GM19328 (cell line): ENCODE results near the gene NEURL1.

Experiments
- ATAC-seq: cut with Tn5 transposase; IDR thresholded peaks from one replicate; pipeline ENCODE4 v1.9.1; 2021; ENCODE audit warnings: mild to moderate bottlenecking, moderate library complexity; ENCODE audit not compliant: unreplicated experiment

The NEURL1 gene, protein sequence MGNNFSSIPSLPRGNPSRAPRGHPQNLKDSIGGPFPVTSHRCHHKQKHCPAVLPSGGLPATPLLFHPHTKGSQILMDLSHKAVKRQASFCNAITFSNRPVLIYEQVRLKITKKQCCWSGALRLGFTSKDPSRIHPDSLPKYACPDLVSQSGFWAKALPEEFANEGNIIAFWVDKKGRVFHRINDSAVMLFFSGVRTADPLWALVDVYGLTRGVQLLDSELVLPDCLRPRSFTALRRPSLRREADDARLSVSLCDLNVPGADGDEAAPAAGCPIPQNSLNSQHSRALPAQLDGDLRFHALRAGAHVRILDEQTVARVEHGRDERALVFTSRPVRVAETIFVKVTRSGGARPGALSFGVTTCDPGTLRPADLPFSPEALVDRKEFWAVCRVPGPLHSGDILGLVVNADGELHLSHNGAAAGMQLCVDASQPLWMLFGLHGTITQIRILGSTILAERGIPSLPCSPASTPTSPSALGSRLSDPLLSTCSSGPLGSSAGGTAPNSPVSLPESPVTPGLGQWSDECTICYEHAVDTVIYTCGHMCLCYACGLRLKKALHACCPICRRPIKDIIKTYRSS

DNA sequence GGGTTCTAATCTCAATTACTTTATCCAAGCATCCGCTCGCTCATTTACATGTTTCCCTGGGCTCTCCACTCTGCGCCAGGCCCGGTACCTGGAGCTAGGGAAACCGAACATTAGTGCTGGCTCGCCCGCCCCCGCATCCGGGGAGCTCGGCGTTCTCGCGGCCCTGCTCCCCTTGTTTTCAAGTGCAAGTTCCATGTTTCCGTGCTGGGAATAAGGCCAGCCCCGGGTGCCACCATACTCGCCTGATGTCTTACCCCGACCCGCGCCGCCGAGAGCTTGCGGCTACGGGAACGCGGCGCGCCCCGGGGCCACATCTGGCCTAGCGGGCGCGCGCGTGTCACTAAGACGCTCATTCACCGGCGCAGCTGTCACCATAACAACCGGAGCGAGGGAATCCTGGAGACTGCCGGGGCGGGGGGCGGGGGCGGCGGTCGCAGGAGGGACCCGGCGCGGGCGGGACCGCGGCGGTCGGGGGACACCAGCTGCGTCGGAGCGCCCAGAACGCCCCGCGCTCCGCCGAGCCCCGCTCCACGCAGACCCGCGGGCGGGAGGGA is at the start of gene NEURL1:
Gene NEURL1 (plus strand): TSS at position 344 of the 554 bp plus-strand sequence. CDS start 683 bp downstream, outside the sequence.
- ATAC-seq = no peak

DNA sequence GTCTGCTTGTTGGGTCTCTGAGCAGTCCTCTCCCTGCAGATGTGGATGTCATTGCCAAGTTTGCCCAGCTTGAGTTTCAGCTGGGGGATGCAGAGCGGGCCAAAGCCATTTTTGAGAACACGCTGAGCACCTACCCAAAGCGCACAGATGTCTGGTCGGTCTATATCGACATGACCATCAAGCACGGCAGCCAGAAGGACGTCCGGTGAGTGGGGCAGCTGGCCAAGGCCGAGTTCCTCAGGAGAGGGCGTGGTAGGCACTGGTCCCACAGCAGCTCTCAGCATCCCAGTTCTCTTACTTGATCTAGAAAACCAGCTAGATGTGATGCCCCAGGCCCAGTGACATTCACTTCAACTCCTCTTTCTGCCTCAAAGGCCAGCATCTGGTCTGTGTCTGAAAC is 49.0 kb upstream of the NEURL1 start:
- ATAC-seq = no peak

DNA sequence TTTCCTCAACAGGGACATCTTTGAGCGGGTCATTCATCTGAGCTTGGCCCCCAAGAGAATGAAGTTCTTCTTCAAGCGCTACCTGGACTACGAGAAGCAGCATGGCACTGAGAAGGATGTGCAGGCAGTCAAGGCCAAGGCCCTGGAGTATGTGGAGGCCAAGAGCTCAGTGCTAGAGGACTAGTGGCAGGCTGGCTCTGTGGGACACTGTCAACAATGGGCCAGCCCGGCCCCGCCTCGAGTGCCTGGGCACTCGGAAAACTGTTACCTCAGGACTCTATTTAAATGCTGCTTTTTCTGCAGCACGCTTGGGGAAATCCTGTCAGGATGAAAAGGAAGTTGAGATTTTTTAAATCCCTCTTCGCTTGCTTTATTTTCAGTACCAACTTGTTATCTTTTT is 48.1 kb upstream of the NEURL1 start:
- ATAC-seq = no peak

DNA sequence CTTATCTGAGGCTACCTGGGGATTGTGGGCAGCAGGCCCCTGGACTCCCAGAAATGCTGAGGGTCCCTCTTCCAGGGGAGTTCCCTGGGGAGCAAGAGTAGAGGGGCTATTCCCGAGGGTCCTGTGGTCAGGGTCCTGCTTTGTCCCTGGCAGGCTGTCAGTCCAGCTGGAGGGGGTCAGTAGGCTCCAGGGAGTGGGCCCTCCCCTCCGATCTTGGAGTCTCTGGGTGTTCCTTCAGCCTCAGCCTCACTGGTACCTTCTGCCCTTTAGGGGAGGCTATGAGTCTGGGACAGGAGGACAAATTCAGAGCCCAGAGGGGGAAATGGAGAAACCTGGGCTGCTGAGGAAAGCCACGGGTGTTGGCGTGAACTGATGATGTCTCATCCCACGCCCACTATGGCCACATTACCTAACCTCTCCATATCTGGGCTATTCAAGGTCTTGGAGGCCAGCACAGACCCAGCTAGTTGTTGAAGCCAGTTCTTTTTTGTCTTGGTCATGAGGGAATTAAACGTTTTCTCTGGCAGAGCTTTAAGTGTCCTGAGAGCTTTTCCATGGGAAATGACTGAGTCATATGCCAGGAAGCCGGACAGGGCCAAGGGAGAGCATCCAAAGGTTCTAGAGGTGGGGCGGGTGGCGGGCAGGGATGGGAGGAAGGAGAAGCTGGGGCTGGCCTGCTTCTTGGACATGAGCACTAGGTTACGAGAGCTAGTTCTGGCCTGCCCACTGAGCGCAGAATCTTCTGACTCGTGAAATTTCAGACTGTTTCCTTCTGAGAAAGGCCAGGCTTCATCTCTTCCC is 47.5 kb upstream of the NEURL1 start:
- no peak for ATAC-seq

DNA sequence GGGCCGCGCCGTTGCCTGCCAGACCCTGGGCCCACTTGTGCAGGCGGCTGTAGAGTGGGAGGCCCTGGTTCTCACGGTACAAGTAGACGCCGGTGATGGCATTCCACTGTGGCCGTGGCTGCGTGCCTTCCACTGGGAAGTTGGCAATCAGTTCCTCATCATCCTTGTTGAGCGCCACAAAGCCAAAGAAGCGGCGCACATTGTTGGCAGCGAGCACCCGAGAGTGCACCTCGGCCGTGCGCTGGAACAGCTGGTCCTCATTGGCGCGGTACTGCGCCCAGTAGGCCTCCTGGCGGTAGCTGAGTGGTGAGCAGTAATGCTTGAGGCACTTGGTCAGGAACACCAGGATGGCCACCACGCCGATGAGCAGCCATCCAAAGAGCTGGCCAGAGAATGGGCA is 46.3 kb upstream of the NEURL1 start:
- no peak for ATAC-seq

DNA sequence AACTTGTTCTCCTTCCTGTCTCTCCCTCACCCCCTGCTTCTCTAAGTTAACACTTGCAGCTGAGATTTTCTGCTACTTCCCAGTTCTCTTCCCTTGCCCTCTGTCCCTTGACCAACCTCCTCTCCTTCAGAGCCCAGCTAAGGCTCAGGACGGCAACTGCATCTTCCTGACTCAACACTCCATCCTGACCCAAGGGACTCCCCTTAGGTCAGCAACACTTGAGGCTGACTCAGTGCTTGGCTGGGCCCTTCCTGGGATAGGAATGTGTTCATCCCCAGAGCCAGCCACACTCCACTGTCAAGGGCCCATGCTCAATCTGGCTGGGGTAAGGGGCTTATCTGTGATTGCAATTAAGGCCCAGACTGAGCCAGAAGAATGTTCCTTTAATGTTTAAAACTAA is 44.8 kb upstream of the NEURL1 start:
- ATAC-seq = no peak

DNA sequence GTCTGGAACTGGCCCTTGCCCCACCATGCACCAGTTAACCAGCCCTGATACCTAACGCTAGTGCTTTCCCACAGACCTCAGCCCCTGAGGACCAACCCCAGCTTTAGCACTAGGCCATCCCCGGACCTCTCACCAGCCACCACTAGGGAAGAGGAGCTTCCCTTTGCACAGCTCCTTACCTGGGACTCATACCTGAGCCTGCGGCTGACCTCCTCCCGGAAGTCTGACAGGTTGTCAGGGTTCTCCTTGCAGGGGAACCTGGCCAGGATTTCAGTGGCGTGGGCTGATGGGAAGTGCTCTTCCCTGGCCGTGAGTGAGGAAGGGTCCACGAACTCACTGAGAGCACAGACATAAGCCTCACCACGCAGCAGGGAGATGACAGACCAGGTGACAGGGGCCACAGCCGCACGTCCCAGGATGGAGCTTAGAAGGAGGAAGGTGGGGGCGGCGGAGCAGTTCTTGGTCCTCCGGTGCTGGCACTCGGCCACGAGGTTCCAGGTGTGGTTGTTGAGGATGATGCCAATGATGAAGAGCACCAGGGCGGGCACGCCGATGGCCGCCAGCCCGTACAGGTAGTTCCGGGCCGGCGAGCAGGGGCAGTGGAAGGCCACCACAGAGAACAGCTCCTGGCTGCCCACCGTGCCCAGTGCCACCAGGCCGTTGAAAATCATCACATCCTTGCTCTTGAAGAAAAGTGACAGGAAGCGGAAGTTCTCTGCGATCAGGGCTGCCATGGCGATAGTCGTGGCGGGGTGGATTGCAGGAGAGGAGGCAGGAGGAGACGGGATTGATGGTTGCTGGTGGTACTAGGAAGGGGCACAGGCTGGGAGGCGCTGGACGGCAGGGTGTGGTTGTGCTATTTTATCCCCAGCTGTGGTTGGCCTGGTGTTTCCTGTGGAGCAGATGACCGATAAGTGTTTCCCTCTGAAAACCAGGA is 44.0 kb upstream of the NEURL1 start:
- no peak for ATAC-seq

DNA sequence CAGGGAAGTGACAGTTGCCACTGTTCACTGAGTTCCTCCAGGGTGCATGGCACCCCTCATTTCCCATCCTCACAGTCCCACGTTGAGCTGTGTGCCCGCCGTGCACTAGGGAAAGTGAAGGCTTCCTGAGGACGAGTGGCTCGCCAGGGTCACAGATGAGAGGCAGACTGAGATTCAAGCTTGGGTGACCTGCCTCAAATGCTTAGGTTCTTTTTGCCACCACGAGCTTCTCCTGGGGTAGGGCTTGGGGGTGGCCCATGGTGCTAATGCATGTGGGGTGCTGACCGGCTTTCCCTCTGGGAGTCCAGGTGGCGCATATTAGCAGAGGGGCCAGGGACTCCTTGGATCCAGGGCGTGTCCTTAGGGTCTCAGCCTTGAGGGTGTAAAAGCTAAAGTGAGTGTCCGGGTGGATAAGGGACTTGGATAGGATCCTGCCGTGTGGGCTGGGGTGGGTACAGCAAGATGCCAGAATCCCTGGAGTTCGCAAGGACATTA is 43.3 kb upstream of the NEURL1 start:
- no peak for ATAC-seq

DNA sequence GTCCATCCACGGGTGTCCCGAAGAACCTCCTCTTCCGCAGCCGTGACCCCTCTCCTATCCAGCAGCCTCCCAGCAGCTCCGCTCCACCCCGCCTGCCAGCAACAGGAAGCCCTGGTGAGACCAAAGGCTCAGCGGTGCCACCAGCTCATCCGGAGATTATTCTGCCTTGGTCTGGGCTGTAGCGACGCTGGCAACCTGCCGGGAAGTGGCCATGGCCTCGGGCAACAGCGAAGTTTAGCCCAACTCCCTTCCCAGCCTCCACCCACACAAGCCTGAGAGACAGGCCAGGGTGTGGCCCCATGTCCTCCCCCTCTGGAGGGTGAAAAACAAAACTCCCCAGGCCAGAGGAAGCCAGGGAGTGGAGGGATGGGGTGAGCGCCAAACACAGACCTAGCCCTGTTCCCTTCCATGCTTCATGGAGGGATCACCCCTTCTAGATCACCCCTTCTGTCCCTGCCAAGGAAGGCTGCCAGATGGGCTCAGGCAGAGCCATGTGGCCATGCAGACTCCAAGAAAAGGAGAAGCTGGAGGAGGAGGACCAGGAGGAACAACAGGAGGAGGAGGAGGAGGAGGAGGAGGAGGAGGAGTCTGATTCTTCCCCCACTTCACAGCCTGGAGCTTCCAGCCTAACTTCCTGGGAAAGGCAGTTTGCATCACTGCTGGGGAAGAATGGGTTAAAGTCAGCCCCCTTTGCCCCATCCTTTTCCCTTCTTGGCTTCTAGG is 42.3 kb upstream of the NEURL1 start:
- ATAC-seq = no peak

DNA sequence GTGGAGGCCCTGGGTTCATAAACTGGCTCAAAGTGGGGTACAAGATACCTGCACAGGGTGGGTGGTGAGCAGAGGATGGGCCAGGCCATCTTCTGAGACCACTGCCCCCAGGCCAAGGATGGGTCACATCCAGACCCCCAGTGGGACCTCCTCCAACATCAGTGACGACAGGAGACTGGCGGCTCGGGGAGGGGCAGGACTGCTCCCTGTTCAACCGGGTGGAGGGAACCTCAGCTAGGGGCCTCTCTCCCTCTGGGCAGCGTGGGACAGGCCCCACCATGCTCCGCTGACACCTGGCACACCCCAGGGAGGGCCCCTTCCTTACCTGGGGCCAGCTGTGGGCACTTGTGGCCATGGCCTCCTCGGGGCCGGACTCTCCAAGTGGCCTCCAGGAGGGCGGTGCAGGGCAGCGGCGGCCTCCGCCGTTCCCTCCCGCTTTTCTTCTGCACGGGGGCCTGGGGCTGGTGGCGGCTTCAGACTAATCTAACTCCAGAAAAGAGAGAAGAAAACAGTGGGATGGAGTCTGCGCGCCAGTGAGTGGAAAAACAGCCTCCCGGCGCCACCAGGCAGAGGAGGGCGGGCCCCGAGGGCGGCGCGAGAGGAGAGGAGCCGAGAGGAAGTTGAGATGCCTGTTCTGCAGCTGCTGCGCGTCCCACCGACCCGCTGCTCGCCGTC is 41.5 kb upstream of the NEURL1 start, which contains the start of gene CALHM2:
Gene CALHM2 (minus strand): TSS at position 540 of the 675 bp plus-strand sequence. CDS start 2,429 bp downstream, outside the sequence.
- ATAC-seq = peak; percentile 64

DNA sequence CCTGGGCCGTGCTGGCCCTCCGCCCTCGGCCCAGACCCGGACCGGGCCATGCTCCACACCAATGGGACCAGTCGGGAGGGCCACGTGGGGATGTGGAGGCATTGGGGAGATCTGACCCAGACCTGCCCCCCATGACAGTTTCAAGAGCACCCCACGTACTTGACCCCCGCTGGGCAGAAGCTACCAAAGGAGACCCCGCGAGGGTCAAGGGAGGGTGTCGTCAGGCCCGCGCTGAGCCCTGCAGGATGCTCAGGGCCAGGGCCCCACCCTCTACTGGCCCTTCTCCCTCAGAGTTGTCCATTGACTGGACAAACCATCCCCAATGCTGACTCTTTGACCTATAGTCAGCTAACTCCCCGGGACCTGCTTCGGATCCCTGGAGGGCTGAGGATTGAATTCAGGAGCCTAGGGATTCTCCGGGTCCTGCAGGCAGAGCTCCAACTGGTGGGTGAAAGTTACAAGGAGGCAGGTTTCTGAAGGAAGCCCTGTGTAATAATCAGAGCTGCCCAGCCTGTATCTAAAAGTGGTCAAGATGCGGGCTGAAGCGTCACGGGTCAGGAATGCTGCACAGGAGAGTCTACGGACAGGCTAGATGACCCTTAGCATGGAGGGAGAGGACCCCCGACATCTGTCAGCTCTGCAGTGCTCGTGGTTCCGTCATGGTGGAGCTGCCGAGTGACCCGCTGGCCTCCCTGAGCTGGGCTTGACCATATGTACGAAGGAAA is 40.8 kb upstream of the NEURL1 start:
- no peak for ATAC-seq

DNA sequence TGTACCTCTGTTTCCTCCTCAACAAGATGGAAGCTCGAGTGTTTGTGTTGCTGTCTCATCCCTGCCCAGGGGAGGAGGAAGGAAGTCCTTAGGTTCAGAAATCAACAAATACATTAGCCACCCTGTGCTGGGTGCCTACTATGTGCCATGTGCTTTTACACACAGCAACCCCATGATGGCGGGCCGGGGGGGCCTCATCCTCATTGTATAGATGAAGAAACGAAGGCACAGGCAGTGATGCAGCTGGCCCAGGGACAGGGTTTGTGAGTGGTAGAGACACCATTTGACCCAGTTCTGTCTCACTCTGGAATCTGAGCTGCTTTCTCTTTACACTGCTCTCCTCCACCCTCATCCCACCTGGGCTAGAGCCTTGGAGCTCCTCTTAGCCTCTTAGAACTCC is 39.5 kb upstream of the NEURL1 start:
- no peak for ATAC-seq

DNA sequence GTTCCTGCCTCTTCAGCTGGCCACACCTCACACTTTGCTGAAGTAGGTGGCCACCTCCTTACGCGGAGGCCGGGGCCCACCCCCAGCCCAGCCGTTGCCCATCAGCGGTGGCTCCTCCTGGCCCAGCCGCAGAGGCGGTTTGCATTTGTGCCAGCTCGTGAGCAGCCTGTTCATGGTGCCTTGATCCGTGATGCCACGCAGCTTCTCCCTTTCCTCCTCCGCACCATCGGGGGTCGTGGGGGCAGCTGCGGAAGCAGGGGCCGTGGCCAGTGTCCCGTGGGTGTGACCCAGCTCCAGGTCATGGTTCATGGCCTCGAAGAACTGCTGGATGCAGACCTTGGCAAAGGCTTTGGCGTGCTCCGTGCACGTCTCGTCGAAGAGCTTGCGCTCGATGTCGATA is 38.3 kb upstream of the NEURL1 start:
- ATAC-seq = no peak

DNA sequence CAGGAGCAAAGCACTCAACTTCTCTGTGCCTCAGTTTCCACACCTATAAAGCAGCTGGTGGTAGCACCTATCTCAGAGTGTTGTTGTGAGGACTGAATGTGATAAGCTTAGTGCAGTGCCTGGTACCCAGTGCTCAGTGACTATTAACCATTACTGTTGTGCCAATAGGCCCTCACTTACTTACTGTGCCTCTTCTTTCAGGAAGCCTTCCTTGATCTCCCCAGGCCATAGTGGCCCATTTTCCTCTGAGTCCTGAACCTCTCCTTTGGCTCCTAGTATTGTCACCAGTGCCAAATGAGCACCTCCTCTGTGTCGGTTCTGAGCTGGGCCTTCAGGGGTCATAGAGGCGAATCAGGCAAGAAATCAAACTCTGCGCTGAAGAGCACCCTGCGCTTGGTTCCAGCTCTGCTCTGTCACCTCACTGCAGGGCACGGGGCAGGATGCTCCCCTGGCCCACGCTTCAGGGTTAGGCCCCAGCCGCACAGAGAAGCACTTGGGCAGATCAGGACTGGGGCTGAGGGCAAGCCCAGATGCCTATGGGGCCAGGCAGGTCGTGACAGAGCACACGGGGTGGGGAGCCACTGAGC is 37.3 kb upstream of the NEURL1 start:
- ATAC-seq = no peak

DNA sequence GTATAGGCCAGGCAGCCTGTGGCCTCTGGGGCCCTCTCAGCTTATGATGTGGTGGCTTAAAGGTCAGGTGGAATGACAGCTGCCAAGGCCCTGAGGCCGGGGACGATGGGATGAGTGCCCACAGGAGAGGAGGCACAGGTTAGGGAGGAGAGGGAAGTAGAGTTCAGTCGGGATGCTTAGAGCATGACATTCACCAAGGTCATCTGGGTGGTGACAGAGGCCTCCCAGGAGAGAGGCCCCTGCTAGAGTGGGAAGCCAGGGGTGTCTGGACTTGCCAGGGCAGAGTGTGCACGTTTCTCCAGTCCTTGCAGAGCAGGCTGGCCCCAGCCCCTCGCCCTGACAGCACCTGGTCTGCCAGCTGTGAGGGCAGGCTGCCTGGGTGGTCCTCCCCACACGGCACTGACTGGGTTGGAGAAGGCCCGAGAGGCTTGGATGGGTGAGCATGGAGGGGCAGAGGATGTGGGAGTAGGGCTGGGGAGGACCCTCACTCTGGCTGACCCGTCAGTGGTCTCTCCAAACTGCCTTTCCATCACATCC is 36.3 kb upstream of the NEURL1 start:
- no peak for ATAC-seq

DNA sequence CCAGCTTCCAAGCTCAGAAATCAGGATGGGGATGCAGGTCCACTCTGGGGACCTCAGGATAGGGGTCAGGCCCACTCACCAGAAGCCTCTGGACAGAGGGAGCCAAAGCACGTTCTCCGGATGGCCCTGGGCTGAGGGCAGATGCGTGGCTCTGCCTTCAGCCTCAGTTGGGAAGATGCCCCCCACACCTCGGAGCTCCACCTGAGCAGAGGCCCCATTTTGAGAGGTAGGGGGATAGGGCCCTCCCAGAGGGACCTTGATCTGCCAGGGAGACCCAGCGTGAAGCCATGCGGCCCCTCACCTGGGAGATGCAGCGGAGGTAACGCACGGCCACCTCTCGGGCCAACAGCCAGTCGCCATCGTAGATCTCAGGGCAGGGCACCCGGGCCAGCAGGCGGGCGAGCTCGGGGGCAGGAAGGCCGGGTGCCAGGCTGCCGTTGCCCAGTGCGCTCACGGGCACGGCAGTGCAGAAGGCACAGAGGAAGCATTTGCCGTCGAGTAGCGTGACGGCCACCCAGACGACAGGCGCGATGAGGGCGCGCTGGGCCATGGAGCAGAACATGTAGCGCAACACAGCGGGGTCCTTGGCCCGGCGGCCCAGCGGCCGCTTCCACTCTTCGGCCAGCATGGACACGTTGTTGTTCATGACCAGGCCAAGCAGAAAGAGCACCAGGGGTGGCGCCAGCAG is 35.5 kb upstream of the NEURL1 start:
- no peak for ATAC-seq

DNA sequence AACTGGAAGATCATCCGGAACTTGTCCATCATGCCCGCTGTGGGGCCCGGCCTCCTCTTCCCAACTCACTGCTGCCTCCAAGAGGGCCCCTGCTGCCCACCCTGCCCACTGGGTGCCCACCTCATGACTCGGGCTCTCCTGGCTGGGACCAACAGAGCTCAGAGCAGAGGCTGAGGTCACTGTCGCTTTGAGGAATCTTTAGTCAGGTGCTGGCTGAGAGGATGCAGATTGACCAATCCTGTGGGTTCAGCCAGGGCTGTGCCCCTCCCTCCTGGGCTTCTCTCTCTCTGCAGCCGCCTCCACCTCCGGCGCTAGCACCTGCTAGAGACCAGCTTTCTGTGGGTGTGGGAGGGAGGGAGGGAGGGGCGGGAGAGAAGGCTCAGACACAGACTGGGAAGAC is 34.8 kb upstream of the NEURL1 start, which contains the start of gene CALHM1:
Gene CALHM1 (minus strand): TSS at position 181 of the 400 bp plus-strand sequence. CDS start 149 bp downstream, at position 32.
- ATAC-seq = peak; percentile 86
